Stimulated activated CD4-positive, alpha-beta T cell treated with anti-CD3 and anti-CD28 coated beads, TNF-alpha, amount 100 ng/mL, for 48 hours (primary cell): Measurements from ENCODE around the gene C6orf141.

ENCODE experiments used
- DNase-seq, 3 donors: peaks; one replicate each; pipeline ENCODE4 v3.0.0-alpha.2; 2020; ENCODE audit warnings: low read depth in 3 of 3

Gene C6orf141

GRCh38 chr6:49539102-49539501 lies 11.4 kb upstream of the C6orf141 start:
- no peak for DNase-seq

DNA sequence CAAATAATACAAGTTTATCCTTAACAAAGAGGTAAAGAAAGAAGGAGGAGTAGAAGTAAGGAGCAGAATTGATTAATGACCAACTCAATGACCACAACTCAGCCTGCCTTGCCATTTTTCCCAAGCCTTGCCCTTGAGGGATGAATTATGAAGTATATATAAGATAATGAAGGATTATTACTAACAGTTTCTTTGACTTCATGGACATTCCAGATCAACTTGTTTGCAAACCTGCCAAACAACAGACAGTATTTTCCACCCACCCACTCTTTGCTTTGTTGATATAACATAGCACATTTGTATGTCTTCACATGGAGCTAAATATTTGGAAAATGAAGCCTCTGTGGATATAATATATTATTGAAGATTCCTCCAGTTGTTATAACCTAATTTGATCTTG lies 9.9 kb upstream of the C6orf141 start:
- no peak for DNase-seq

DNA sequence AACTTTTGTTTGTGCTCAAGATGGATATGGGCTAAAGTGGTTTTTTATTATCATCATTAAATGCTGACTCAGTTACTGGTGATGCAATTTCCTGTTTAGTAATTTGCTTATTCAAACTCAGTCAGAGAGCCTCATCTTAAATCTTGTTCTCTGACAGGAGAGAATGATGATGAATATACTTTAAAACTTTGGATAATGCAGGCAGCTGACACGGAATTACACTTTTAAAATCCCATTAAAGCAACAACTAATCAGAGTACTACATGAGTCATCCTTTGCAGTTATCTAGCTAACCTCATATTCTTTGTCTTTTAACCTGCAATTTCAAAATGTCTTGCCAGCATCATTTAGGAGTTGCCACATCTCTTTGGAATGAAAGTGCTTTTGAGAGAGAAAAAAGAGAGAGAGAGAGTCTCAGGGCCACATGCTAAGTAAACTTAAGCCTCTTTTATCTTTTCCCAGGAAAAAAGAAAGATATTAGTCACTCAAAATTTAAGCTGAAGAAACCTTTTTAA lies 9.2 kb upstream of the C6orf141 start:
- DNase-seq: no peak

DNA sequence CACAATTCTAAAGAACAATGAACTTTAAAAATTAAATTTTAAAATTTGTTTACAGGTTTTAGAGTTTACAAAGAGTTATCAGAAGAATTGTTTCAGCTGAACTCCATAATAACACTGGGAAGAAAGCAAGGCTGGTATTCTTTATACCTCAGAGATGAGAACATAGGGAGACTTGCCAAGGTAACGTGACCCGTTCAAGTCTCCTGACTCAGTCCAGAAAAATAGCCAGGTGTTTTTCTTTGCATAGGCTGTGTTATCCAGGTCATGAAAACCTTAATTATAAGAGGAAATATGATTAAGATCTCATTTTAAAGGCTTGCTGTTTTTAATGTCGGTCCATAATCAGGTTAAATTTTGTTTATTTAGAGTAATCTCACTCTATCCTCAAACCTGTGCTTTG lies 8.5 kb upstream of the C6orf141 start:
- DNase-seq: no peak

GRCh38 chr6:49543087-49543858 lies 7.2 kb upstream of the C6orf141 start:
- DNase-seq: no peak

GRCh38 chr6:49546331-49546730 lies 4.1 kb upstream of the C6orf141 start:
- DNase-seq: no peak

- DNase-seq: no peak
These were observed 1.7 kb upstream of the C6orf141 start for GRCh38 chr6:49548613-49549304.

GRCh38 chr6:49549691-49550491 lies 577 bp upstream of the C6orf141 start:
- DNase-seq: no peak

DNA sequence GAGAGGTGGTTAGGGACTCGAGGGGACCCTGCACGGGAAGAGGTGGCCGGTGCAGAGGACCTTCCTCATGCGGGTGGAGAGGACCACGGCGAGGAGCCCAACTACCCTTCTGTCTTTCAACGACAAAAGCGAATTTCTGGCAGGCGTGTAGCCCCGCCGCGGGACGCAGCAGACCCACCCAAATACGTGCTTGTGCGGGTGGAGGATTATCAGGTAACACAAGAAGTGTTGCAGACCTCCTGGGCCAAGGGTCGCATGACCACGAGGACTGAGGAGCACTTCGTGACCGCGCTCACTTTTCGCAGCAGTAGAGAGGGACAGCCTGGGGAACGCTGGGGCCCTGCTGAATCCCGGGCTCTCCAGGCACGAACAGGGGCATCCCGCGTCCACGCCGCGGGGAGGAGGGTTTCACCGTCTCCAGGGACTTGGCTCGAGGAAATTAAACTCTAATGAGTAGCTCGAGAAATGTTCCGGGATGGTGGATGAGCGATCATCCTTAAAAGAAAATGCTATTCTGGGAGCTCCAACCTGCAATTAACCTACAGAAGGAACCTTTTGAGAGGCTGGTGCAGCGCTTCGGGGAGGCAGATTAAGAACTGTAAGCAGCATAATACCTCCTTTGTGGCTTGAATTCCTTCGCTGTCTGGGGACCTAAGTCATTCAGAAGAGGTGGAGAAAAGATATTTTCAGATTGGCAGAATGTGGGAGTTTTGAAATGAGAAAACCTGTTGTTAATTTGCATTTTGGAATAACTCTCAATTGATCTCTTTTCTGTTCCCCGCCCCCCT lies 804 bp downstream of the C6orf141 start:
- DNase-seq: no peak

GRCh38 chr6:49551866-49552129 lies 1.3 kb downstream of the C6orf141 start:
- DNase-seq: peak in 1 of 3 donors; percentile 13

DNA sequence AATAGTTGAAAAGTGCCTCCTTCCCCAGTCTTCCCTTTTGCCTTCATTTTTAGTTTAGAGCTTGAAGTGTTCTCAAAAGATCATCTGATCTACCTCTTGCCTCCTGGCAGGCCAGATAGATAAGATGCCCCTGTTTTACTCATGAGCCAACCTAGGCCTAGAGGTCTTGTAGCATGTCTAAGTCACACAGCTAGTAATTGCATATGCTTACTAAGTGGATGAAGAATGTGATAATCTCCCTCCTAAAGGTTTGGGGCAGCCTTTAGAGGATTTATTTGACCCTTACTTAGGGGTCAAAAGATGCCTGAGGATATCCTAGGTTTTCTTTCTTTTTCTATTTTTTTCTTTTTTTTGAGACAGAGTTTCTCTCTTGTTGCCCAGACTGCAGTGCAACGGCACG lies 2.1 kb downstream of the C6orf141 start:
- DNase-seq: no peak

DNA sequence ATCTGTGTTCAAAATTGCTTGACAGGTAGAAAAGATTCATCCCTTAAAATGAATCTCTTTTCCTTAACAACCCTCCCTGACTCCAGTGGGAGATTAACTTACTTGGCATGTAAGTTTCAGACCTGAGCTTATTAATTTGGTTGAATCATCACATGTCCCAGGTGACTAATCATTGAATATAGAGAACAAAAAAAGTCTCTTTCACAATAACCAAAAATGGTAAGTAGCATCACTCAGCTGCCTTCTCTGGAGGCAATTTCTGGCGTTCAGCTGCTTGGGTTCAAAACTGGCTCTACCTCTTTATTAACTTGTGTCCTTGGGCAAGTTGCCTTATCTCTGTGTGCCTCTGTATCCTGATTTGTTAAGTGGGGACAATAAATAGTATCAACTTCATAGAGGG lies 2.9 kb downstream of the C6orf141 start:
- DNase-seq: no peak

DNA sequence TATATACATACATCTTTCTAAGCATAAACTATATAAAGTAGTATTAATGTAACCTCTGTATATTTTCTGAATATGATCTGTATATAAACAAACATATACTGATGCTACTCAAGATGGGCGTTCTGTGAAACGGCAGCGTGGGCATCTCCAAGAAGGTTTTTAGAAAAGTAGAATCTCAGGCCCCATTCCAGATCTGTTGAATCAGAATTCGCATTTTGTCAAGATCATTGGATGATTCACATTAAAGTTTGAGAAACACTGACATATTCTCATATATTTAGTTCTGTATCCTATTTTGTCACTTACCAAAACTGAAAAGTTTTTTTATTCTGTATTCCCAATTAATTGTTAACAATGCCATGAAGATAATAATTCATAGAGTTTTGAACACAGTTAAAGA lies 5.5 kb downstream of the C6orf141 start:
- DNase-seq: no peak

GRCh38 chr6:49556429-49556837 lies 6.0 kb downstream of the C6orf141 start:
- no peak for DNase-seq

DNA sequence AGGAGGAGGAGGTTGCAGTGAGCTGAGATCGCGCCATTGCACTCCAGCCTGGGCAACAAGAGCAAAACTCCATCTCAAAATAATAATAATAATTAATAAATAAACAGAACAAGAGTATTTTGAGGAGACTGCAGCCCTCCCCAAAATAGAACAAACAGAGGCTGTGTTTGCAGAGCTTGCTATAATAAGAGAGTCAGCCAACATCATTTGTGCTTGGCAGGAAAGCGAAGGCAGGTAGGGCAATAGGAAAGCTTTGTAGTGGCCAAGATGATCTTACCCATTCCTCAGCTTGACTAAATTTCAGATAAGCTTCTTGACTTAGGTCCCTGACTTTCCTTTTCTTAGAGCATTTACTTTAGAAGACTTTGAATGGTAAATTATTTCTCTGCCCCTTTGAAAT lies 6.7 kb downstream of the C6orf141 start:
- no peak for DNase-seq

GRCh38 chr6:49558238-49558637 lies 7.8 kb downstream of the C6orf141 start:
- DNase-seq: no peak

GRCh38 chr6:49563006-49563886 lies 12.8 kb downstream of the C6orf141 start:
- no peak for DNase-seq

GRCh38 chr6:49564552-49564951 lies 14.1 kb downstream of the C6orf141 start:
- DNase-seq: no peak

GRCh38 chr6:49565261-49565660 lies 14.8 kb downstream of the C6orf141 start:
- no peak for DNase-seq

DNA sequence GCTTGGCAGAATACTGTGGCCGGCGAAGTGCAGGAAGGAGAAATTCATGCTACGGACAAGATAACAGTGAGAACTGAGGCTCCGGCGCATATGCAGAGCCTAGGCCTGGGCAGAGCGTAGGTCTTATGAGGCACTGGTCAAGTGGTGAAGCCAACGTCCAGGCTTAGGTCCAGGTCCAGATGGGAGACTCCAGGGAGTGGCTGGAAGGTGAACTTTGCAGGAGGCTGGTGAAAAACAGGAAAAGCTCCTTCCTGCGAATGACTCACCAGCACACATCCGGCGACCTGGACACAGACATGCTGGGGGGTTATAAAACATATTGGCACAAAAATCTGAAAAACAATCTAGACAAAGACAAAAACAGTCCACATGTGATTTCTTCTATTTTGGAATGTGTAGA lies 15.4 kb downstream of the C6orf141 start:
- DNase-seq: no peak
